ENCODE results near the gene ERI2. TPM values are rescaled to one million over a fixed set of nuclear protein-coding genes. Genes with fewer than 3 reads are reported as not detected.
"Not testable (repeated sequence)": the region's sequence is repeated elsewhere in the genome, so short reads cannot be mapped to it uniquely, and the experiment has no call there.

ERI2 gene
- total RNA-seq, 2 experiments from 2014 or later, result 18.4 to 19.6 TPM

- no peak overlapping the region for H3K4me3 Mint-ChIP-seq
- peaks cover 12% of the 10 kb centered on the region for H3K4me1 Mint-ChIP-seq (ENCODE audit: low read depth)
- H3K9me3 Mint-ChIP-seq, result no peaks in the 10 kb centered on the region
- no peaks in the 10 kb centered on the region for H3K27me3 Mint-ChIP-seq (ENCODE audit: low read depth)
- peaks cover 27% of the 10 kb centered on the region for H3K36me3 Mint-ChIP-seq (ENCODE audit: low read depth)
- intact Hi-C loops (cut with micrococcal nuclease), result no loop called here
- H3K27ac Mint-ChIP-seq, result no peak overlapping the region
- DNase-seq, result no peak
- CTCF ChIA-PET, result no interaction called here
These were observed 5.7 kb upstream of the ERI2 start for GRCh38 chr16:20811889-20812439.

DNA sequence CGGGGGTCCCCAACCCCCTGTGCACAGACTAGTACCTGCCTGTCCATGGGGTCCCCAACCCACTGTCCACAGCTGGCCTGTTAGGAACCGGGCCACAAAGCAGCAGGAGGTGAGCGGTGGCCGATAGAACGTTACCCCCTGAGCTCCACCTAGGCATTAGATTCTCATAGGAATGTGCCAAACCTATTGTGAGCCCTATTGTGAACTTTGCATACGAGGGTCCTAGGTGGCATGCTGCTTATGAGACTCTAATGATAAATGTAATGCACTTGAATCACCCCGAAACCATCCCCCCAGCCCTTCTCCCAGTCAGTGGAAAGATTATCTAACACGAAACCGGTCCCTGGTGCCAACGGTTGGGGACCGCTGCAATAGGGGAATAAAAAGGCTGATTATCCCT is 1.6 kb upstream of the ERI2 start:
- CTCF ChIA-PET, result no interaction called here
- Mint-ChIP-seq H3K27ac (peak overlapping the region; percentile 98), H3K27me3 (ENCODE audit: low read depth) (no peaks in the 10 kb centered on the region), H3K4me3 (peak overlapping the region; percentile 98), H3K9me3 (no peaks in the 10 kb centered on the region), H3K36me3 (ENCODE audit: low read depth) (peaks cover 10% of the 10 kb centered on the region), H3K4me1 (ENCODE audit: low read depth) (peaks cover 12% of the 10 kb centered on the region)
- intact Hi-C loops (cut with micrococcal nuclease), result loop anchor here (2.0 to 5.0 kb wide), 3 partner anchors 34 to 131 kb away; partner anchors contain the start of genes DCUN1D3 and LYRM1
- no peak for DNase-seq

GRCh38 chr16:20805684-20806167 is 546 bp downstream of the ERI2 start:
- H3K27me3 Mint-ChIP-seq (ENCODE audit: low read depth); H3K9me3 Mint-ChIP-seq: not testable (repeated sequence)
- CTCF ChIA-PET, result interaction anchor here (0.7 to 1.1 kb wide), 2 partner anchors 130 to 145 kb away, joined by 3 read pairs; no protein-coding TSS in a partner anchor
- intact Hi-C loops (cut with micrococcal nuclease), result loop anchor here (1.0 to 5.0 kb wide), 6 partner anchors 37 to 128 kb away; partner anchors contain the start of genes DCUN1D3, LYRM1 and THUMPD1
- Mint-ChIP-seq H3K36me3 (ENCODE audit: low read depth) (peaks cover 10% of the 10 kb centered on the region), H3K4me3 (peak overlapping the region; percentile 98), H3K4me1 (ENCODE audit: low read depth) (peaks cover 12% of the 10 kb centered on the region), H3K27ac (peak overlapping the region; percentile 98)
- peak; percentile 8 for DNase-seq

DNA sequence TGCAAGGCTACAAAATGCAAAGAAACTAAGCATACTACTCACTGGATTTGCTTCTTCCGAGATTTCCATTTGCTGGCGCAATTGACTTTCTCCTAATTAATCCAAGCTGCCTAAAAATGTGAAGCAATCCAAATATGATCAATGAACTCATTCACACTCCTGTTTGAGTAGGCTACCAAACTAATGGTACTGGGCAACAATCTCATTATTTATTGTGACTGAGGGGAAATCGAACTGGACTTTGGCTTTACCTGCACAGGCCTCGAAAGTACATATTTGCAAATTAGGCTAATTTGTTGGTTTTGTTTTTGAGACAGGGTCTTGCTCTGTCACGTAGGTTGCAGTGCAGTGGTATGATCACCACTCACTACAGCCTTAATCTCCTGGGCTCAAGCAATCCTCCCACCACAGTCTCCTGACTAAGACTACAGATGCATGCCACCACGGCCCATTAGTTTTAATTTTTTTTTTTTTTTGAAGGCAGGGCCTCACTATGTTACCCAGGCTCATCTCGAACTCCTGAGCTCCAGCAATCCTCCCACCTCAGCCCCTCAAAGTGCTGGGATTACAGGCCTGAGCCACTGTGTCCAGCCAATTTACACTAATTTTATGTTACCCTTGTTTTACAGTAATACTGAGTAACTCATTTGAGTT is 2.6 kb downstream of the ERI2 start:
- no peak for DNase-seq
- H3K9me3 Mint-ChIP-seq, result no peaks in the 10 kb centered on the region
- H3K27ac Mint-ChIP-seq, result no peak overlapping the region
- peaks cover 18% of the 10 kb centered on the region for H3K4me1 Mint-ChIP-seq (ENCODE audit: low read depth)
- intact Hi-C loops (cut with micrococcal nuclease), result no loop called here
- CTCF ChIA-PET, result no interaction called here
- peaks cover 14% of the 10 kb centered on the region for H3K36me3 Mint-ChIP-seq (ENCODE audit: low read depth)
- H3K27me3 Mint-ChIP-seq (ENCODE audit: low read depth), result no peaks in the 10 kb centered on the region
- H3K4me3 Mint-ChIP-seq, result no peak overlapping the region

GRCh38 chr16:20803192-20803560 is 3.1 kb downstream of the ERI2 start:
- H3K4me1 Mint-ChIP-seq (ENCODE audit: low read depth), result peaks cover 21% of the 10 kb centered on the region
- H3K9me3 Mint-ChIP-seq, result no peaks in the 10 kb centered on the region
- peaks cover 17% of the 10 kb centered on the region for H3K36me3 Mint-ChIP-seq (ENCODE audit: low read depth)
- no peak overlapping the region for H3K27ac Mint-ChIP-seq
- CTCF ChIA-PET, result no interaction called here
- no peak for DNase-seq
- H3K4me3 Mint-ChIP-seq, result no peak overlapping the region
- intact Hi-C loops (cut with micrococcal nuclease), result no loop called here
- H3K27me3 Mint-ChIP-seq (ENCODE audit: low read depth), result no peaks in the 10 kb centered on the region

GRCh38 chr16:20801278-20801677 is 5.0 kb downstream of the ERI2 start:
- DNase-seq, result no peak
- Mint-ChIP-seq H3K9me3 (no peaks in the 10 kb centered on the region), H3K27ac (no peak overlapping the region), H3K27me3 (ENCODE audit: low read depth) (no peaks in the 10 kb centered on the region), H3K4me3 (no peak overlapping the region), H3K36me3 (ENCODE audit: low read depth) (peaks cover 16% of the 10 kb centered on the region), H3K4me1 (ENCODE audit: low read depth) (peaks cover 18% of the 10 kb centered on the region)
- intact Hi-C loops (cut with micrococcal nuclease), result loop anchor here (2.0 kb wide), 1 partner anchor 282 kb away; no protein-coding TSS in a partner anchor
- CTCF ChIA-PET, result no interaction called here

DNA sequence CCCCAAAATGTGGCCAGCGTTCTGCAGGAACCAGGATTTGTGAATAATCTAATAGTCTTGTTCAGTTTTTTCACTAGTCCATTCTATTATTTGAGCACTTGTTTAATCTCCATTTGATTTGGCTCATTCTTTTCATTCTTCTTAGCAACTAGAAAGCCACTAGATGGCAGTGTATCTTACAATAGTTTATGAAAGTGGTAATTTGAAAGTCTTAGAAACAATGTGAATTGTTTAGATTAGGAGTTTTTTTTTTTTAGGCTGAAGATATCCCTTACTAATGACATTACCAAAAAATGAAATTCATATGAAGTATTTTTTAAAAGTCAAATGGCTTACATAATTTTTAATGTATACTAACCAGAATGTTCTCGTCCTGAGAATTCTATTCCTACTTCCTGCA is 6.7 kb downstream of the ERI2 start:
- Mint-ChIP-seq H3K27me3 (ENCODE audit: low read depth) (no peaks in the 10 kb centered on the region), H3K27ac (no peak overlapping the region), H3K36me3 (ENCODE audit: low read depth) (peaks cover 16% of the 10 kb centered on the region), H3K9me3 (no peaks in the 10 kb centered on the region), H3K4me3 (no peak overlapping the region), H3K4me1 (ENCODE audit: low read depth) (peaks cover 18% of the 10 kb centered on the region)
- intact Hi-C loops (cut with micrococcal nuclease), result no loop called here
- DNase-seq, result no peak
- CTCF ChIA-PET, result no interaction called here

GRCh38 chr16:20798364-20798763 is 7.9 kb downstream of the ERI2 start:
- no peaks in the 10 kb centered on the region for H3K9me3 Mint-ChIP-seq
- no peak for DNase-seq
- intact Hi-C loops (cut with micrococcal nuclease), result no loop called here
- CTCF ChIA-PET, result no interaction called here
- H3K36me3 Mint-ChIP-seq (ENCODE audit: low read depth), result peaks cover 16% of the 10 kb centered on the region
- no peak overlapping the region for H3K27ac Mint-ChIP-seq
- H3K4me3 Mint-ChIP-seq, result no peak overlapping the region
- H3K4me1 Mint-ChIP-seq (ENCODE audit: low read depth), result peaks cover 15% of the 10 kb centered on the region
- no peaks in the 10 kb centered on the region for H3K27me3 Mint-ChIP-seq (ENCODE audit: low read depth)

- Mint-ChIP-seq H3K27me3 (ENCODE audit: low read depth) (no peaks in the 10 kb centered on the region), H3K4me1 (ENCODE audit: low read depth) (no peaks in the 10 kb centered on the region), H3K36me3 (ENCODE audit: low read depth) (peaks cover 5% of the 10 kb centered on the region), H3K4me3 (no peak overlapping the region), H3K27ac (no peak overlapping the region), H3K9me3 (no peaks in the 10 kb centered on the region)
- CTCF ChIA-PET, result interaction anchor here (0.5 kb wide), 1 partner anchor 174 kb away, joined by 3 read pairs; no protein-coding TSS in a partner anchor
- intact Hi-C loops (cut with micrococcal nuclease), result no loop called here
- DNase-seq, result no peak
These were observed 14.2 kb downstream of the ERI2 start for GRCh38 chr16:20791923-20792612.

GRCh38 chr16:20789130-20789529 is 17.1 kb downstream of the ERI2 start:
- intact Hi-C loops (cut with micrococcal nuclease), result no loop called here
- Mint-ChIP-seq H3K36me3 (ENCODE audit: low read depth) (peaks cover 2% of the 10 kb centered on the region), H3K4me3 (no peak overlapping the region), H3K9me3 (no peaks in the 10 kb centered on the region), H3K27me3 (ENCODE audit: low read depth) (no peaks in the 10 kb centered on the region), H3K27ac (no peak overlapping the region), H3K4me1 (ENCODE audit: low read depth) (no peaks in the 10 kb centered on the region)
- CTCF ChIA-PET, result interaction anchor here (0.8 kb wide), 1 partner anchor 14 kb away, joined by 3 read pairs; no protein-coding TSS in a partner anchor
- DNase-seq, result no peak

- CTCF ChIA-PET, result interaction anchor here (0.6 to 1.3 kb wide), 2 partner anchors 20 to 337 kb away, joined by 3 read pairs; no protein-coding TSS in a partner anchor
- peaks cover 1% of the 10 kb centered on the region for H3K36me3 Mint-ChIP-seq (ENCODE audit: low read depth)
- H3K27me3 Mint-ChIP-seq (ENCODE audit: low read depth), result no peaks in the 10 kb centered on the region
- no peak for DNase-seq
- H3K27ac Mint-ChIP-seq, result no peak overlapping the region
- intact Hi-C loops (cut with micrococcal nuclease), result no loop called here
- H3K4me3 Mint-ChIP-seq, result no peak overlapping the region
- H3K4me1 Mint-ChIP-seq (ENCODE audit: low read depth), result no peaks in the 10 kb centered on the region
- H3K9me3 Mint-ChIP-seq, result no peaks in the 10 kb centered on the region
These were observed 22.1 kb downstream of the ERI2 start for GRCh38 chr16:20784204-20784603.

DNA sequence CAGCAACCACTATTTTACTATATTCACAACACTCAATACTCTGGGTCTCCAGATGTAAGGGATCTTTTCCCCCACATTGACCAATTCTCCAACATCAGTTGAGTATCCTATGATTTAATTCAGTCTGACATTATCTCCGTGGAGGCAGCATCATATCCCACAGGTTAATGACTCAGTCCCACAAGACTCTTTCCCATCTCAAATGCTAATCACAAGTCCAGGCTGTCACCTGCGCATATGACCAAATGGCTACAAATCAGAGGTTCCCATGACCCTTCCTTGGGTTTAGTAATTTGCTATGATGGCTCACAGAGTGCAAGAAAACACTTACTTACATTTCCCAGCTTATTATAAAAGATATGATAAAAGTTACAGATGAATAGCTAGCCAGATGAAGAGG is 23.8 kb downstream of the ERI2 start:
- DNase-seq, result no peak
- intact Hi-C loops (cut with micrococcal nuclease), result no loop called here
- peaks cover 3% of the 10 kb centered on the region for H3K36me3 Mint-ChIP-seq (ENCODE audit: low read depth)
- H3K4me1 Mint-ChIP-seq (ENCODE audit: low read depth), result no peaks in the 10 kb centered on the region
- no peak overlapping the region for H3K4me3 Mint-ChIP-seq
- H3K27me3 Mint-ChIP-seq (ENCODE audit: low read depth), result no peaks in the 10 kb centered on the region
- H3K9me3 Mint-ChIP-seq, result no peaks in the 10 kb centered on the region
- CTCF ChIA-PET, result no interaction called here
- no peak overlapping the region for H3K27ac Mint-ChIP-seq

All from activated naive CD4-positive, alpha-beta T cell treated with anti-CD3 and anti-CD28 coated beads for 36 hours (primary cell).